BE2C (cell line): ENCODE measurements around the gene LRRC4C.
"Not testable (repeated sequence)": the region's sequence is repeated elsewhere in the genome, so short reads cannot be mapped to it uniquely, and the experiment has no call there.

Experiments
- DNase-seq: peaks from one replicate; pipeline ENCODE4 v3.0.0-alpha.2; 2020
- H3K27me3 ChIP-seq: fragments of 250-450 bp; sonication (Bioruptor Pico); 2 replicates; pipeline ENCODE4 v1.5.1; 2020; ENCODE audit warnings: mild to moderate bottlenecking
- H3K36me3 ChIP-seq: fragments of 250-450 bp; sonication (Bioruptor Pico); 2 replicates; pipeline ENCODE4 v1.5.1; 2020; ENCODE audit warnings: mild to moderate bottlenecking
- H3K4me1 ChIP-seq: fragments of 250-450 bp; sonication (Bioruptor Pico); 2 replicates; pipeline ENCODE4 v1.5.1; 2020
- H3K4me3 ChIP-seq: 2 replicates; pipeline ENCODE4 v1.5.1; 2011; ENCODE audit warnings: low read depth, low read length
- H3K9me3 ChIP-seq: fragments of 250-450 bp; sonication (Bioruptor Pico); 2 replicates; pipeline ENCODE4 v1.5.1; 2020
- TF ChIP-seq, protein P1 (sequence below): IDR thresholded peaks from 2 replicates; pipeline ENCODE4 v1.5.1; 2012; ENCODE audit warnings: mild to moderate bottlenecking, low read depth, low read length

LRRC4C gene

GRCh38 chr11:40178470-40178869 lies 1281.0 kb downstream of the LRRC4C start:
- Histone ChIP-seq H3K9me3 (no peaks in the 10 kb centered on the region), H3K36me3 (no peaks in the 10 kb centered on the region), H3K4me3 (no peak overlapping the region), H3K27me3 (no peaks in the 10 kb centered on the region), H3K4me1 (no peaks in the 10 kb centered on the region; the same call in 1 of the 2 replicates)
- peak; percentile 9 for DNase-seq
- TF ChIP-seq, protein P1, sequence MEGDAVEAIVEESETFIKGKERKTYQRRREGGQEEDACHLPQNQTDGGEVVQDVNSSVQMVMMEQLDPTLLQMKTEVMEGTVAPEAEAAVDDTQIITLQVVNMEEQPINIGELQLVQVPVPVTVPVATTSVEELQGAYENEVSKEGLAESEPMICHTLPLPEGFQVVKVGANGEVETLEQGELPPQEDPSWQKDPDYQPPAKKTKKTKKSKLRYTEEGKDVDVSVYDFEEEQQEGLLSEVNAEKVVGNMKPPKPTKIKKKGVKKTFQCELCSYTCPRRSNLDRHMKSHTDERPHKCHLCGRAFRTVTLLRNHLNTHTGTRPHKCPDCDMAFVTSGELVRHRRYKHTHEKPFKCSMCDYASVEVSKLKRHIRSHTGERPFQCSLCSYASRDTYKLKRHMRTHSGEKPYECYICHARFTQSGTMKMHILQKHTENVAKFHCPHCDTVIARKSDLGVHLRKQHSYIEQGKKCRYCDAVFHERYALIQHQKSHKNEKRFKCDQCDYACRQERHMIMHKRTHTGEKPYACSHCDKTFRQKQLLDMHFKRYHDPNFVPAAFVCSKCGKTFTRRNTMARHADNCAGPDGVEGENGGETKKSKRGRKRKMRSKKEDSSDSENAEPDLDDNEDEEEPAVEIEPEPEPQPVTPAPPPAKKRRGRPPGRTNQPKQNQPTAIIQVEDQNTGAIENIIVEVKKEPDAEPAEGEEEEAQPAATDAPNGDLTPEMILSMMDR = no peak

- H3K4me1 ChIP-seq = no peaks in the 10 kb centered on the region
- no peaks in the 10 kb centered on the region for H3K27me3 ChIP-seq
- TF ChIP-seq, protein P1 = no peak
- H3K36me3 ChIP-seq = no peaks in the 10 kb centered on the region
- DNase-seq = no peak
- H3K9me3 ChIP-seq = no peaks in the 10 kb centered on the region
- no peak overlapping the region for H3K4me3 ChIP-seq
Measured at GRCh38 chr11:40175980-40176379, 1283.5 kb downstream of the LRRC4C start.

DNA sequence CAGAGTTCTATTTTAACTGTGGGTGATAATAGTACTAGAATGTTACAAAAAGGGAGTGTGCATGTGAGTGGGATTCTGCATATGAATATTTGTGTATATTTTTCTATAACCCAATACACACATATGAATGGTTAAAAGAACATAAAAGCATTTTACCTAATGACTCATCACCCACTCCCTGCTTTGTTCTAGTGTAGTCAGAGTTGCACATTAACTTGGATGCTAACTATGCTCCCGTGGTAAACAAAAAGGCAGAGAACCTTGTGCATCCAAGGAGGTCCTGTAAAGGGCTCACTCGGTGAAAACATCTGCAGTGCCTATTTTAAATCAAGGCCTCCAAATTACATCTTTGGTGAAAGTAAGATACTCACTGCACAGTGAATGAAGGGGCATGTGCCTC lies 1289.4 kb downstream of the LRRC4C start:
- Histone ChIP-seq H3K9me3 (no peaks in the 10 kb centered on the region), H3K36me3 (no peaks in the 10 kb centered on the region), H3K4me1 (no peaks in the 10 kb centered on the region), H3K27me3 (no peaks in the 10 kb centered on the region), H3K4me3 (no peak overlapping the region)
- TF ChIP-seq, protein P1 = no peak
- no peak for DNase-seq

DNA sequence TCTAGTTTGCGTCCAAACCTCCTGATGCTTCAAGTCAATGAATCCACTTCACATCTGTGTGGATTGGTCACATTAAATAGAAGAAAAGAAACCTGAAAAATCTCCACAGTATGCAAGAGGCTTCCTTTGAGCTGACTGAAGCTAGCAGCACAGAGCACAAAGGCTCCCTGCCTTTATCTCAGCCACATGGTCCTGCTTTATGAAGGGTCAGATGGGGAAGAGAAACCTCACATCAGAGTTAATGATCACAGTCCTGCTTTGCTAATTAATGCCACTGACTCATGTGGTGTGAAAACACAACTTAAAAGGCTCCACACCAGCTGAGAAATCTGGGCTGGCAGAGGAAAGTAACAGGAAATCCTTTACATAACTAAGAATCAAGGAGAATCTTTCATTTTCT lies 1291.0 kb downstream of the LRRC4C start:
- TF ChIP-seq, protein P1 = no peak
- DNase-seq = no peak
- Histone ChIP-seq H3K9me3 (no peaks in the 10 kb centered on the region), H3K4me3 (no peak overlapping the region), H3K36me3 (no peaks in the 10 kb centered on the region), H3K4me1 (no peaks in the 10 kb centered on the region), H3K27me3 (no peaks in the 10 kb centered on the region)

- DNase-seq, H3K4me3 ChIP-seq, H3K27me3 ChIP-seq, H3K4me1 ChIP-seq, H3K9me3 ChIP-seq, H3K36me3 ChIP-seq: not testable (repeated sequence)
Measured at GRCh38 chr11:40167805-40168204, 1291.6 kb downstream of the LRRC4C start.

DNA sequence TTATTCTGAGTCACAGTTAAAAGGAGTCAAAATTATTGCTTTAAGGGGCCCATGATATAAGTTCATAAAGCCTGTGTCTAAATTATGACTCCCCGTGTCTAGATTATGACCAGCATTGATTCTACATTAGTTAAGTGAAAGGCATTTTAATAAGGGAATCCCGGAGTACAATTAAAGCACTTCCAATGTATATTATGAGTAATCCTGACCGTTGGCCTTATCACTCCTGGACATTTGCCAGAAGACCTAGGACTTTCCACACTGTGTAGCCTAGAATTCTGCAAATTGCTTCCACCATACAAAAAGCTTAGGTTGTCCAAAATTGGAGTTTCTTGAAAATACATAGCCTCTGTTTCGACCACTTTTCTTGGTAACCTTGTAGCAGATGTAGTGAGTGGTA lies 1292.6 kb downstream of the LRRC4C start:
- Histone ChIP-seq H3K4me3 (no peak overlapping the region), H3K4me1 (no peaks in the 10 kb centered on the region), H3K36me3 (no peaks in the 10 kb centered on the region), H3K9me3 (no peaks in the 10 kb centered on the region), H3K27me3 (no peaks in the 10 kb centered on the region)
- peak; percentile 8 for DNase-seq
- TF ChIP-seq, protein P1 = no peak
